ENCODE data around the gene GPSM3.

GRCh38 chr6:32195652-32195901 lies 3.1 kb upstream of the GPSM3 start:
- TF ChIP-seq, protein P1, sequence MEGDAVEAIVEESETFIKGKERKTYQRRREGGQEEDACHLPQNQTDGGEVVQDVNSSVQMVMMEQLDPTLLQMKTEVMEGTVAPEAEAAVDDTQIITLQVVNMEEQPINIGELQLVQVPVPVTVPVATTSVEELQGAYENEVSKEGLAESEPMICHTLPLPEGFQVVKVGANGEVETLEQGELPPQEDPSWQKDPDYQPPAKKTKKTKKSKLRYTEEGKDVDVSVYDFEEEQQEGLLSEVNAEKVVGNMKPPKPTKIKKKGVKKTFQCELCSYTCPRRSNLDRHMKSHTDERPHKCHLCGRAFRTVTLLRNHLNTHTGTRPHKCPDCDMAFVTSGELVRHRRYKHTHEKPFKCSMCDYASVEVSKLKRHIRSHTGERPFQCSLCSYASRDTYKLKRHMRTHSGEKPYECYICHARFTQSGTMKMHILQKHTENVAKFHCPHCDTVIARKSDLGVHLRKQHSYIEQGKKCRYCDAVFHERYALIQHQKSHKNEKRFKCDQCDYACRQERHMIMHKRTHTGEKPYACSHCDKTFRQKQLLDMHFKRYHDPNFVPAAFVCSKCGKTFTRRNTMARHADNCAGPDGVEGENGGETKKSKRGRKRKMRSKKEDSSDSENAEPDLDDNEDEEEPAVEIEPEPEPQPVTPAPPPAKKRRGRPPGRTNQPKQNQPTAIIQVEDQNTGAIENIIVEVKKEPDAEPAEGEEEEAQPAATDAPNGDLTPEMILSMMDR (IDR thresholded peaks at IDR 0.05; ENCODE audit: low read length), result no peak
- no peak for TF ChIP-seq EZH2 (IDR thresholded peaks at IDR 0.05; ENCODE audit: borderline replicate concordance, low read length)

Measured in OCI-LY1 (cell line).